GM12891 (cell line): ENCODE measurements around the gene HOXA11.

ENCODE experiments used
- DNase-seq: peaks from one replicate; pipeline ENCODE4 v3.0.0; 2011; ENCODE audit warnings: low spot score; ENCODE audit not compliant: insufficient read length
- FAIRE-seq: peaks from 2 replicates; lab custom pipeline; 2011; peaks lifted over from hg19 to GRCh38; lab: Jason Lieb, UNC
- PAX5 ChIP-seq: IDR thresholded peaks from 2 replicates; pipeline ENCODE4 v1.6.1; 2011; ENCODE audit warnings: low read length, moderate library complexity, mild to moderate bottlenecking; ENCODE audit not compliant: insufficient read depth, severe bottlenecking
- POLR2A ChIP-seq: IDR thresholded peaks from 2 replicates; pipeline ENCODE4 v1.6.1; 2011; ENCODE audit warnings: low read depth, low read length, control low read depth
- POLR2AphosphoS5 ChIP-seq: IDR thresholded peaks from 2 replicates; pipeline ENCODE4 v1.6.1; 2011; ENCODE audit warnings: low read depth, low read length, control low read depth
- POU2F2 ChIP-seq: IDR thresholded peaks from 2 replicates; pipeline ENCODE4 v1.6.1; 2011; ENCODE audit warnings: low read depth, mild to moderate bottlenecking, control low read depth, low read length, moderate library complexity
- SPI1 ChIP-seq: IDR thresholded peaks from 2 replicates; pipeline ENCODE4 v1.6.1; 2011; ENCODE audit warnings: low read depth, low read length, control low read depth
- TAF1 ChIP-seq: IDR thresholded peaks from 2 replicates; pipeline ENCODE4 v1.6.1; 2011; ENCODE audit warnings: low read depth, low read length, control low read depth

The HOXA11 gene

DNA sequence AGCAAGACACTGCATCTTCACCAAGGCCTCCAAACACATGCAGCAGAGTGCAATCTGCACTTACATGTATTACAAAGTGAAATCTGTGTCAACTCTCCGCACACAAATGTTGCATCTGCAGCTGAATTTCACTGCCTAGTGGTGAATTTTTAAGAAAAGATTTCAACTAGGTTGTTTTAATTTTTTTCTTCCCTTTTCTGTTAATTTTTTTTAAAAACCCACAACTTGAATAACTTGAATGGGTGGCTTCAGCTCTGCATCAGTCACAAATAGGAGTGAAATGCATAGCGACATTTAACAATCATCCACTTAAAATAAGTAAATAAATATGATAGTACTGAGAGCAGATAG, 8.9 kb upstream of the HOXA11 start:
- TF ChIP-seq SPI1 (no peak), TAF1 (no peak), POLR2AphosphoS5 (no peak), POU2F2 (no peak), PAX5 (no peak), POLR2A (no peak)
- FAIRE-seq (no peak), DNase-seq (no peak)

DNA sequence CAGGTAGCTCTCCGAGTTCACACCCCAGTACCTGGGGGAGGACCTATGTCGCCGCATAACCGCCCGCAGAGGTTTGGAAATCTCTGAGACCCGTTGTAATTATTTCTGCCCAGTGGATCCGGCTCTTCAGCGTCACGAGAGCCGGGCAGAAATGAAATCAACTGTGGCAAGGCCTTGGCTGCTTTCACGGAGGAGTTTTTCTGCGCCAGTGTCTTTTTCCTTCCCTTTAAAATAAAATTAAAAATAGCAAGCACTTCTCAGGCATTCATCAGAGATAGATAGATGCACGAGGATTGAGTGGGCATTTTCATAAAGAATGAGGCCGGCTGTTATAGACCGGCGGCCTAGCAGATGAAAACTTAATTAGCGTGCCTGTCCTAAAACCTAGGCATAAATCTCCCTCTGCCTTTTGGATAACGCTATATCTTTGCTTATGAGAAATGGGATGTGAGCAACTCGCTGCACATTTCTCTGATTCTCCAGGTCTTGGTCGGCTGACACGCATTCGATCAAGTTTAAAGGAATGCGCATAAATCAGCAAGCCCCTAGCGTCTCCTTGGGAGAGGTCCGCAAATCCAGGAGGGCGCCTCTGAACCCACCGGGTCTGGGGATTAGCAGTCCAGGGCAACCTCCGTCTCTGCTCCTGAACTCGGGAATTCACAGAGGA, 8.4 kb upstream of the HOXA11 start:
- FAIRE-seq (no peak), DNase-seq (no peak)
- TF ChIP-seq PAX5 (no peak), TAF1 (no peak), POLR2AphosphoS5 (no peak), POLR2A (no peak), SPI1 (no peak), POU2F2 (no peak)

DNA sequence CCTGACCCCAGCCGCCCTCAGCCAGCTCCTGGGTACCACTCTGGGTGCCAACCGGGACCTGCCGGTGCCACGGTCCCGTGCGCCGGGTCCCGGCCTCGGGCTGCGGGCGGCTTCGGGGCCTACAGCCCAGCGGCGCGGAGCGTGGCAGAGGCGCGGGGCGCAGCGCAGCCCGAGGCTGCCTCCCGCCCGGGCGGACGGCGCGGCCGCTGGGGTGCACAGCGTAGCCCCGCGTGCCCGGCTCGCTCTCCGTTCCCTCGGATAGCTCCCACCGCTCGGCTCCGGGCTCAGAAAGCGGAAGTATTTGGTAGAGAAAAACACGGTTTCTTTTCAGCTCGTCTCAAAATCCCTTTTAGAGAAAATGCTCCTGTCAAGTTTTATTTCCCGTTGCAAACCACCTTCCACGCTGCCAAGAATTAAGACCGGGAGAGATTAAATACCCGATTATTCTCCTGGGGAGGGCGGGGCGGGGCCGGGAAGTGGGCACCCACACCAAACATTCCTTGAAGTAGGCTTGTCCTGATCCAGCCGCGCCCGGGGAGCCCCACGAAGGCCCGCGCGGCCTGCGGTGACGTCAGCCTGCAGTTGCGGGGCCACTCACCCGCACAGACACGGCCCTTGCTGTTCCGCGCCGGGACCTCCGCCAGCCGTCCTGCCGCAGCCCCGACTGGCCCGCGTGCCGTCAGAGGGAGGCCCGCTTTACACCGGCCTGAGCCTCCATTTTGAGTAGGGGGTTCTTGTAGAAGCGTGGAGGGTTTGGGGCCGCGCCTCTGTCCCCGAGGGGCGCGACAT, 7.7 kb upstream of the HOXA11 start:
- TF ChIP-seq PAX5 (no peak), POU2F2 (no peak), POLR2AphosphoS5 (no peak), POLR2A (no peak), SPI1 (no peak), TAF1 (no peak)

DNA sequence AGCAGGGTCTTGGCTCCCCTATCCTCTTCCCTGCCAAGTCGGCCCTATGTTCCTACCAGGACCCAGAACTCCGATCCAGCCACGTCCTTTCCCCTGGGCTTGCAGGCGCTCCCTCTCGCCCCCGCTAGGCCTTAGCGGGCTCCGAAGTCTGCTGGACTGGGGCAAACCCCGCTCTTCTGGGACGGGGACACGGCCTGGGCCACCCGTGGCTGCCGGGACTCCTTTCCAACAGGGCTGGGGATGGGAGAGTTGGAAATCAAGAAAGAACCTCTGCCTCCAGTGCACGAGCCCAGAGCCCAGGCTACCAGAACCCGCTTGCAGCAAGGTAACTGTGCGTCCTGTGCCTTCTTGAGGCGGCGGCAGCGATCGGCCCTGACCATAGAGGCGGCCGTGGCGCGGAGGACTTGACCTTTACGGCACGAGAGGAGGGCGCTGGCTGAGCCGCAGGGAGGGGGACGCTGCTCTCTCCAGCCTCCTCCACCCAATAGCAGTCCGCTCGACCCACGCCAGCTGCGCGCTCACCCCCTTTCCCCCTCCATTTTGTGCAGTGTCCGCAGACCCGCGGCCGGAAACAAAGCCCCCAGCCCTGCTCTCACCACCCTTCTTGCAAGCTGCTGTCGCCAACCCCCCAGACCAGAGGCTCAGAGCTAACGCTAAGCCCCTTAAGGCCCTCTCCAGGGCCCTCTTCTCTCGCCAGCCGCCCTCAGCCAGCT, 7.0 kb upstream of the HOXA11 start:
- DNase-seq (no peak), FAIRE-seq (no peak)
- no peak for TF ChIP-seq PAX5
- TF ChIP-seq TAF1, result no peak
- no peak for TF ChIP-seq POLR2A
- no peak for TF ChIP-seq POU2F2
- TF ChIP-seq SPI1, result no peak
- TF ChIP-seq POLR2AphosphoS5, result no peak

More for the DNA sequence above, 7.7 kb upstream of the HOXA11 start:
- FAIRE-seq, result no peak
- no peak for DNase-seq

DNA sequence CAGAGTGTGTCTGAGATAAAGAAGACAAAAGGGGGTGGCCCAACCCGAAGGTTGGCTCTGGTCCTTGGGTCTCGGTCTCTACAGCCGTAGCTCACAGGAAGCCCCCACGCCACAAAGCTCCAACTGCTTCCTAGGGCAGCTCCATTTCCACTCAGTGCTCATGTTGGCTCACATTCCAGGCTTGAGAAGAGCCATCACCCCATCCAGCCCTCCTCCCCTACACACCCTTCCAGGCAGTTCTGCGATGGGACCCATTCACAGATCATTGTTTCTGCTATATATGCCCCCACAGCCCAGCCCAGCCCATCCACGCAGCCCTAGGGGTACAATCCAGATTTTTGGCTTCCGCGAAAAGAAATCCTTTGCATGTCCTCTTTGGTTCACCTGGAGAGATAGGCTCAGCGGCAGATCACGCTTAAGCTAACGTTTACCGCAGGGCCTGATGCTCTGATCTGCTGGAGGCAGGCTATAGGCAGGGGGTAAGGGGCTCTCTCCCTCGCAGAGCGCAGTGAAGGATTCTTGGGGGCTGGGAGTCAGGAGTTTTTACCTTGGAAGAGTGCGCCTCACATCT, 6.2 kb upstream of the HOXA11 start:
- TF ChIP-seq SPI1 (no peak), POLR2AphosphoS5 (no peak), PAX5 (no peak), POLR2A (no peak), TAF1 (no peak), POU2F2 (no peak)
- no peak for FAIRE-seq
- no peak for DNase-seq

DNA sequence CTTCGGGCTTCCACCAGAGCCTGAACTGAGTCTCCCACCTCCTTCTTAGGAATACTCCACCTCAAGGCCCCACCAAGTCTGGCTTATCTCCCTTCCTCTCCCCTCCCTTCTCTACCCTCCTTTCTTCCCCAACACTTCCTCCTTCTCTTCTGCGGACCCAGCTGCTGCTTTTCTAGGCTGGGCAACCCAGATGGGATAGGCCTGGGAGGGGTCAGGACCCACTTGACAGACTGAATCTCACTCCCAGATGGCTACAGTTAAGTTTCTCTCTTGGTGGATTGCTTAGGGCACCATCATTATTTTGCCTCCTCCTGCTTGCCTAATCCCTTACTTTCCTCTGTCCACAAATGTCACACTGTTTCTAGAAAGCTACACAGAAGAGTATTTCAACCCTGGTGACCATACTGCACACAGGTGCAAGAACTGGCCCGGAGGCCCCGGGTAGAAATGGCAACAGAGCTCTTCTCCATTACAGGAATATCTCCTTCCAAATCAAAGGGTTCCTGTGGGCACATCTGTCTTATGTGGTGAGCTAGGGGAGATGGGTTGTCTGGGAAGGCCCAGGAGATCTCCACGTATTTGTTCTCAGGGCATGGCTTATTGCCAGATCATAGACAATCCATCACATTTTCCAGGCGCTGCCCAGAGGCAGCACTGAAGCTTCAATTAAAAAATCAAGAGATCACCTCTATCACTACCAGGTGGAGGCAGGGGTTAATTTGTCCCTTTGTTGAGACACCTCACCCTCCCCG, 5.1 kb upstream of the HOXA11 start:
- no peak for DNase-seq
- no peak for FAIRE-seq
- no peak for TF ChIP-seq PAX5
- TF ChIP-seq SPI1, result no peak

DNA sequence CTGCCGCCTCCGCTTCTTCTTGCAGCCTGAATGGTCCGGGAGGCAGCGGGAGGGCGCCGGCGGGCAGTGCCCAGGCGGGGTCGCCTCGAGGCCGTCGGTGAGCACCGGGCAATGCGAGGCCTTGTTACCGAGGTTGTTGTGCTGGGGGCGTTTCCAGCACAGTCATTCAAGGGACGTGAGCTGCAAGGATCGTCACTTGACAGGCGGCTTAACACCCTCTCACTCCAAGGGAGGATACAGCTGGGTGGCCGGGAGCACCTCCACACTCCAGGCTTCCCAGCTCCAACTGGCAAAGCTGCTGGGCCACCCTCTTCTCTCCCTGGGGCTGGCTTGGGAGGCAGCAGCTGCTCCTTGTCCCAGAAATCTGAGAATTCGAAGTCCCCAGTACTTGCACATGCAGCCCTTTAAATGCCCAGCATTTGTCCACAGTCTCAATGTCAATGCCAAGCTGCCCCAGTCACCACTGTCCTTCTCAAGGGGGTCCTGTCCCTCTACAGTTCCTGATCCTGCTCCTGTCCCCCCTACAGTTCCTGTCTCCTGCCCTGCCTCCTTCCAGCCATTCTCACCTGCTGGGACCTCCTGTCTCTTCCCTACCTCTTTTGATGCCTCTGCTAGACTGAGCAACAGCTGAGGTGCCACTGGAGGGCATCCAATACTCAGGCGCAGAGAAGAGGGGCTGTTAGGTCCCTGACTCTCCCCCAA, 4.4 kb upstream of the HOXA11 start:
- FAIRE-seq, result no peak
- TF ChIP-seq POU2F2 (no peak), SPI1 (no peak), TAF1 (no peak), PAX5 (no peak), POLR2A (no peak), POLR2AphosphoS5 (no peak)
- no peak for DNase-seq

DNA sequence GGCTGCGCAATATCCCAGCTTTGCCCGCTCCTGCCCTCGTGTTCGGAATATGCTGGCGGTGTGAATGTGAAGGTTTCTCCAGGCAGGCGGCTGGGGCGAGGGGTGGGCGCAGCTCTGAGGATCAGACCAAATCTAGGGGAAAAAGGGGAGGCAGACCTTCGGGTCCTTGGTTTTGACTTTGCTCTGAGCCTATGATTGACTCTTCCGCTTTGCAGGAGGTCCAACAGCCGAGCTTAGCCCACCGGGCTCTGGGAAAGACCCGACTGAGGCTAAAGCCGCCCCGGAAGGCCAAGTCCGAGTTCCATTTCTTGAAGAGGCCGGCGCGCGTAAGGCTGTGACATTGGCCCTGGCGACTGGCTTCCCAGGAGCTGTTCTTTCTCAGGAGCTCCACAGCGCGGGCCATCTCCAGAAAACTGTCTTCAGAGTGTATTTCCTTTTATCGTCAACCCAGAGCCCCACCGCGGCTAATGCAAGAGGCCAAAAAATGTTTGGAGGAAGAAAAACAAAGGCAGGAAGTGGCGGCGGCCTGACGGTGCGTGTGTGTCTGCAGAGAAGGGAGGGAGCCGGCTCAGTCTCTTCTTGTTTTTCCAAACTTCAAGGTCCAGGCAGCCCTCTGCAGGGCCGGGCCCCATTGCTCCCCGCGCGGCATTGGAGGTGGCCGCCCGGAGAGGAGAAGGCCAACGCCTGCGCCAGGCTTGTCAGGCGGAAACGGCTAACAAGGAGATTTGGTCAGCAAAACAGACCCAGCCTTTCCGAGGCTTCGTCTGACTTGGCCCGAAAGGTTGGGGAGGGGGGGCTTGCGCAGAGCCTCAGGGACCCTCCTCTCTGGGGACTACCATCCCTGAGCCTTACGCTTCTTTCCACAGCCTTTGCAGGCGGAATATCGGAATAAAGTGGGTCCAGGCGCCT, 3.6 kb upstream of the HOXA11 start:
- FAIRE-seq, result no peak
- DNase-seq, result no peak
- TF ChIP-seq POLR2AphosphoS5, result no peak
- no peak for TF ChIP-seq POU2F2
- no peak for TF ChIP-seq TAF1
- no peak for TF ChIP-seq POLR2A
- TF ChIP-seq PAX5, result no peak
- TF ChIP-seq SPI1, result no peak
